ENCODE results near the gene POLR3F. TPM values are rescaled to one million over a fixed set of nuclear protein-coding genes. Genes with fewer than 3 reads are reported as not detected.
"Not testable (repeated sequence)": the region's sequence is repeated elsewhere in the genome, so short reads cannot be mapped to it uniquely, and the experiment has no call there.

POLR3F gene
- total and polyA plus RNA-seq, 2 donors (not counting 1 experiment from before 2014, with no cell fraction given): 2.9 to 13.1 TPM

DNA sequence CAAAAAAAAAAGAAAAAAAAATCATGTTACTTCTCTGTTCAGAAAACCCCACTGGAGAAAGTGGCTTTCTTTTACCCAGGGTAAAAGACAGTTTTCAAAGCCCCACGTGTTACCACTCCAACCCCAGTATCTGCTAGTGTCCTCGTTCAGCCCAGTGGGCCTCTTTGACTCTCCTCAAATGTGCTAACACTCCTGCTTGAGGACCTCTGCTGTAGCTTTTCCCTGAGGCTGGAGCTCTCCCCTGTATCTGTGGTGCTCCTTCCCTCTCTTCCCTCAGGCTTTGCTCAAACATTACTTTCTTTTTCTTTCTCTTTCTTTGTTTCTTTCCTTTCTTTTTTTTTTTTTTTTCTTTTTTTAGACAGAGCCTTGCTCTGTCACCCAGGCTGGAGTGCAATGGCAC lies 55.9 kb downstream of the POLR3F start:
- H3K4me1 ChIP-seq (ENCODE audit: control insufficient read depth in 2 of 2, insufficient read depth in 2 of 2, low read length in 2 of 2): no peaks in the 10 kb centered on the region
- H3K27me3 ChIP-seq (replicated peaks in 1 of 4; ENCODE audit: control extremely low read depth in 1 of 4, control insufficient read depth in 3 of 4, insufficient read depth in 4 of 4, low read length in 3 of 4): no peaks in the 10 kb centered on the region
- no peak overlapping the region for H3K4me3 ChIP-seq (ENCODE audit: control extremely low read depth in 1 of 5, extremely low read depth in 1 of 5, insufficient read depth in 1 of 5, low read depth in 2 of 5, low read length in 4 of 5)
- Mint-ChIP-seq H3K4me1 (no peaks in the 10 kb centered on the region), H3K9me3 (ENCODE audit: insufficient read depth) (no peaks in the 10 kb centered on the region), H3K4me3 (no peak overlapping the region), H3K27ac (no peak overlapping the region), H3K27me3 (no peaks in the 10 kb centered on the region)
- no peak overlapping the region for H2AFZ ChIP-seq (ENCODE audit: insufficient read depth, low read depth, low read length, poor library complexity, severe bottlenecking)
- CTCF ChIA-PET: no interaction called here
- no peak overlapping the region for H3K4me2 ChIP-seq (replicated peaks; ENCODE audit: low read depth, low read length, poor library complexity, severe bottlenecking)
- H3K79me2 ChIP-seq (ENCODE audit: control insufficient read depth, insufficient read depth, low read length): peaks cover 7% of the 10 kb centered on the region
- 92% methylated on average over 2 of the region's 2 CpGs for WGBS (ENCODE audit: insufficient coverage)
- POLR2A ChIA-PET: no interaction called here
- TF ChIP-seq, protein P1, sequence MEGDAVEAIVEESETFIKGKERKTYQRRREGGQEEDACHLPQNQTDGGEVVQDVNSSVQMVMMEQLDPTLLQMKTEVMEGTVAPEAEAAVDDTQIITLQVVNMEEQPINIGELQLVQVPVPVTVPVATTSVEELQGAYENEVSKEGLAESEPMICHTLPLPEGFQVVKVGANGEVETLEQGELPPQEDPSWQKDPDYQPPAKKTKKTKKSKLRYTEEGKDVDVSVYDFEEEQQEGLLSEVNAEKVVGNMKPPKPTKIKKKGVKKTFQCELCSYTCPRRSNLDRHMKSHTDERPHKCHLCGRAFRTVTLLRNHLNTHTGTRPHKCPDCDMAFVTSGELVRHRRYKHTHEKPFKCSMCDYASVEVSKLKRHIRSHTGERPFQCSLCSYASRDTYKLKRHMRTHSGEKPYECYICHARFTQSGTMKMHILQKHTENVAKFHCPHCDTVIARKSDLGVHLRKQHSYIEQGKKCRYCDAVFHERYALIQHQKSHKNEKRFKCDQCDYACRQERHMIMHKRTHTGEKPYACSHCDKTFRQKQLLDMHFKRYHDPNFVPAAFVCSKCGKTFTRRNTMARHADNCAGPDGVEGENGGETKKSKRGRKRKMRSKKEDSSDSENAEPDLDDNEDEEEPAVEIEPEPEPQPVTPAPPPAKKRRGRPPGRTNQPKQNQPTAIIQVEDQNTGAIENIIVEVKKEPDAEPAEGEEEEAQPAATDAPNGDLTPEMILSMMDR (IDR thresholded peaks at IDR 0.05): no peak
- no peak for TF ChIP-seq EZH2 (IDR thresholded peaks at IDR 0.05; ENCODE audit: borderline replicate concordance, insufficient read depth, low read depth, low read length, poor library complexity, severe bottlenecking)
- H3K9ac ChIP-seq (ENCODE audit: low read length): no peak overlapping the region
- no peaks in the 10 kb centered on the region for H4K20me1 ChIP-seq (ENCODE audit: control insufficient read depth, insufficient read depth, low read length, poor library complexity, severe bottlenecking)
- H3K36me3 ChIP-seq (replicated peaks in 1 of 2; ENCODE audit: control extremely low read depth in 1 of 2, control insufficient read depth in 1 of 2, extremely low read depth in 1 of 2, insufficient read depth in 2 of 2, low read length in 1 of 2): peaks cover 16 to 42% of the 10 kb centered on the region in 2 experiments
- no peak for DNase-seq
- ATAC-seq (ENCODE audit: low read depth): no peak
- intact Hi-C loops (cut with micrococcal nuclease): no loop called here
- no peak overlapping the region for H3K27ac ChIP-seq (ENCODE audit: low read length in 2 of 2)
- H3K9me3 ChIP-seq (ENCODE audit: control extremely low read depth in 1 of 3, control insufficient read depth in 2 of 3, insufficient read depth in 1 of 3, low read length in 2 of 3): no peaks in the 10 kb centered on the region

DNA sequence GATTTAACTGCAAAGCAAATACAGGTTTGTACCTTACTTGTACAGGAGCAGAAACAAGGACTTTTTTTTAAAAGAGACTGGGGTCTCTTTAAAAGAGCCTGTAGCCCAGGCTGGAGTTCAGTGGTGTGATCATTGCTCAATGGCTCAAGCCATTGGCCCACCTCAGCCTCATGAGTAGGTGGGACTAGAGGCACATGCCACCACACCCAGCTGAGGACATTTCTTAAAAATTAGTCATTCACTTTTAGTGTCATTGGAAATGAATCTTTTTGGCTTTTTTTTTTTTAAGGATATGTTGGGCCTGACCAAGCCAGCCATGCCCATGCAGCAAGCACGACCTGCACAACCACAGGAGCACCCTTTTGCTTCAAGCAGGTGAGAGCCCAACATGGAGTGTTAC lies 57.5 kb downstream of the POLR3F start:
- WGBS (ENCODE audit: insufficient coverage): 100% methylated on average over 1 of the region's 1 CpG

DNA sequence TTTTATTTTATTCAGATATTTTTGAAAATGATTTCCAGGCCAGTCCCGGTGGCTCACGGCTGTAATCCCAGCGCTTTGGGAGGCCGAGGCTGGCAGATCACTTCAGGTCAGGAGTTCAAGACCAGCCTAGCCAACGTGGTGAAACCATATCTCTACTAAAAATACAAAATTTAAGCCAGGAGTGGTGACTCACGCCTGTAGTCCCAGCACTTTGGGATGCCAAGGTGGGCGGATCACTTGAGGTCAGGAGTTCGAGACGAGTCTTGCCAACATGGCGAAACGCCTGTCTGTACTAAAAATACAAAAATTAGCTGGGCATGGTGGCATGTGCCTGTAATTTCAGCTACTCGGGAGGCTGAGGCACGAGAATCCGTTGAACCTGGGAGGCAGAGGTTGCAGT lies 59.6 kb downstream of the POLR3F start:
- H3K27ac ChIP-seq (ENCODE audit: low read length in 2 of 2); H3K27ac Mint-ChIP-seq; ATAC-seq (ENCODE audit: low read depth); H2AFZ ChIP-seq (ENCODE audit: insufficient read depth, low read depth, low read length, poor library complexity, severe bottlenecking); H3K4me3 ChIP-seq (ENCODE audit: control extremely low read depth in 1 of 5, extremely low read depth in 1 of 5, insufficient read depth in 1 of 5, low read depth in 2 of 5, low read length in 4 of 5); H3K27me3 Mint-ChIP-seq; H3K9ac ChIP-seq (ENCODE audit: low read length); intact Hi-C loops (cut with micrococcal nuclease); H3K4me3 Mint-ChIP-seq; H3K4me1 Mint-ChIP-seq; H3K9me3 Mint-ChIP-seq (ENCODE audit: insufficient read depth); H3K4me1 ChIP-seq (ENCODE audit: control insufficient read depth in 2 of 2, insufficient read depth in 2 of 2, low read length in 2 of 2); H3K9me3 ChIP-seq (ENCODE audit: control extremely low read depth in 1 of 3, control insufficient read depth in 2 of 3, insufficient read depth in 1 of 3, low read length in 2 of 3); DNase-seq; H3K4me2 ChIP-seq (replicated peaks; ENCODE audit: low read depth, low read length, poor library complexity, severe bottlenecking); H3K27me3 ChIP-seq (replicated peaks in 1 of 4; ENCODE audit: control extremely low read depth in 1 of 4, control insufficient read depth in 3 of 4, insufficient read depth in 4 of 4, low read length in 3 of 4); H4K20me1 ChIP-seq (ENCODE audit: control insufficient read depth, insufficient read depth, low read length, poor library complexity, severe bottlenecking); POLR2A ChIA-PET; H3K79me2 ChIP-seq (ENCODE audit: control insufficient read depth, insufficient read depth, low read length): not testable (repeated sequence)
- peaks cover 16 to 72% of the 10 kb centered on the region in 2 experiments for H3K36me3 ChIP-seq (replicated peaks in 1 of 2; ENCODE audit: control extremely low read depth in 1 of 2, control insufficient read depth in 1 of 2, extremely low read depth in 1 of 2, insufficient read depth in 2 of 2, low read length in 1 of 2)
- WGBS (ENCODE audit: insufficient coverage): 88% methylated on average over 9 of the region's 14 CpGs
- CTCF ChIA-PET: interaction anchor here (1.0 kb wide), 1 partner anchor 113 kb away, joined by 5 read pairs; no protein-coding TSS in a partner anchor

More for the DNA sequence above, 57.5 kb downstream of the POLR3F start:
- Histone ChIP-seq H3K9me3 (ENCODE audit: control extremely low read depth in 1 of 3, control insufficient read depth in 2 of 3, insufficient read depth in 1 of 3, low read length in 2 of 3) (no peaks in the 10 kb centered on the region), H3K27ac (ENCODE audit: low read length in 2 of 2) (no peak overlapping the region), H3K9ac (ENCODE audit: low read length) (no peak overlapping the region), H3K79me2 (ENCODE audit: control insufficient read depth, insufficient read depth, low read length) (peaks cover 3% of the 10 kb centered on the region), H4K20me1 (ENCODE audit: control insufficient read depth, insufficient read depth, low read length, poor library complexity, severe bottlenecking) (no peaks in the 10 kb centered on the region), H2AFZ (ENCODE audit: insufficient read depth, low read depth, low read length, poor library complexity, severe bottlenecking) (no peak overlapping the region), H3K27me3 (replicated peaks in 1 of 4; ENCODE audit: control extremely low read depth in 1 of 4, control insufficient read depth in 3 of 4, insufficient read depth in 4 of 4, low read length in 3 of 4) (no peaks in the 10 kb centered on the region), H3K4me2 (replicated peaks; ENCODE audit: low read depth, low read length, poor library complexity, severe bottlenecking) (no peak overlapping the region), H3K36me3 (replicated peaks in 1 of 2; ENCODE audit: control extremely low read depth in 1 of 2, control insufficient read depth in 1 of 2, extremely low read depth in 1 of 2, insufficient read depth in 2 of 2, low read length in 1 of 2) (peaks cover 16 to 57% of the 10 kb centered on the region in 2 experiments), H3K4me1 (ENCODE audit: control insufficient read depth in 2 of 2, insufficient read depth in 2 of 2, low read length in 2 of 2) (no peaks in the 10 kb centered on the region), H3K4me3 (ENCODE audit: control extremely low read depth in 1 of 5, extremely low read depth in 1 of 5, insufficient read depth in 1 of 5, low read depth in 2 of 5, low read length in 4 of 5) (no peak overlapping the region)
- no peaks in the 10 kb centered on the region for H3K9me3 Mint-ChIP-seq (ENCODE audit: insufficient read depth)
- no peaks in the 10 kb centered on the region for H3K27me3 Mint-ChIP-seq
- ChIA-PET POLR2A (no interaction called here), CTCF (no interaction called here)
- intact Hi-C loops (cut with micrococcal nuclease): no loop called here
- no peak for DNase-seq
- H3K4me1 Mint-ChIP-seq: no peaks in the 10 kb centered on the region
- no peak for TF ChIP-seq EZH2 (IDR thresholded peaks at IDR 0.05; ENCODE audit: borderline replicate concordance, insufficient read depth, low read depth, low read length, poor library complexity, severe bottlenecking)
- TF ChIP-seq, protein P1 (IDR thresholded peaks at IDR 0.05): no peak
- no peak overlapping the region for H3K27ac Mint-ChIP-seq
- no peak overlapping the region for H3K4me3 Mint-ChIP-seq
- no peak for ATAC-seq (ENCODE audit: low read depth)

Measured in B cell (primary cell).